Ovary (tissue), 3 donors: ENCODE measurements around the gene JDP2.

ENCODE experiments used
- EP300 ChIP-seq: sonication (generic); formaldehyde crosslinking; IDR thresholded peaks from one replicate; pipeline ENCODE4 v1.6.1; 2017; ENCODE audit warnings: antibody characterized with exemption
- POLR2A ChIP-seq: fragments of 450-650 bp; IDR thresholded peaks from one replicate; pipeline ENCODE4 v1.6.1; 2017; ENCODE audit warnings: antibody characterized with exemption, mild to moderate bottlenecking, moderate library complexity
- TF ChIP-seq, protein P1 (sequence below), 3 donors: fragments of 450-650 bp in 2 of 3; fragments of 200-600 bp in 1 of 3; IDR thresholded peaks; one replicate each; pipeline versions ENCODE4 v1.5.1 to v1.8.0; 2016 to 2022; ENCODE audit warnings: antibody characterized with exemption in 3 of 3, mild to moderate bottlenecking in 1 of 3
- donor health status: DM: no; HTN: no; CAD: no.

- TF ChIP-seq, protein P1, sequence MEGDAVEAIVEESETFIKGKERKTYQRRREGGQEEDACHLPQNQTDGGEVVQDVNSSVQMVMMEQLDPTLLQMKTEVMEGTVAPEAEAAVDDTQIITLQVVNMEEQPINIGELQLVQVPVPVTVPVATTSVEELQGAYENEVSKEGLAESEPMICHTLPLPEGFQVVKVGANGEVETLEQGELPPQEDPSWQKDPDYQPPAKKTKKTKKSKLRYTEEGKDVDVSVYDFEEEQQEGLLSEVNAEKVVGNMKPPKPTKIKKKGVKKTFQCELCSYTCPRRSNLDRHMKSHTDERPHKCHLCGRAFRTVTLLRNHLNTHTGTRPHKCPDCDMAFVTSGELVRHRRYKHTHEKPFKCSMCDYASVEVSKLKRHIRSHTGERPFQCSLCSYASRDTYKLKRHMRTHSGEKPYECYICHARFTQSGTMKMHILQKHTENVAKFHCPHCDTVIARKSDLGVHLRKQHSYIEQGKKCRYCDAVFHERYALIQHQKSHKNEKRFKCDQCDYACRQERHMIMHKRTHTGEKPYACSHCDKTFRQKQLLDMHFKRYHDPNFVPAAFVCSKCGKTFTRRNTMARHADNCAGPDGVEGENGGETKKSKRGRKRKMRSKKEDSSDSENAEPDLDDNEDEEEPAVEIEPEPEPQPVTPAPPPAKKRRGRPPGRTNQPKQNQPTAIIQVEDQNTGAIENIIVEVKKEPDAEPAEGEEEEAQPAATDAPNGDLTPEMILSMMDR (IDR thresholded peaks at IDR 0.05) = no peak
- no peak for TF ChIP-seq EP300
- no peak for TF ChIP-seq POLR2A
These were observed 18.6 kb downstream of the JDP2 start for GRCh38 chr14:75446447-75446846.
